Right kidney (tissue), 9 donors: ENCODE measurements around the gene MDH1.
"Not testable (repeated sequence)": the region's sequence is repeated elsewhere in the genome, so short reads cannot be mapped to it uniquely, and the experiment has no call there.

Experiments used
- DNase-seq: peaks from one replicate; pipeline ENCODE4 v3.0.0-alpha.2; 2016
- long read RNA-seq, 8 donors: transcript quantifications; one replicate each; lab custom pipeline, GENCODE V29; 2026

MDH1 gene
- long read RNA-seq, donor 1, transcript MDH1-213 (4 exons, 893 nt): minor isoform, 5 of 398 reads
- long read RNA-seq, donor 1, transcript MDH1-214 (2 exons, 552 nt): minor isoform, 16 of 398 reads
- long read RNA-seq, donor 1, transcript MDH1-201 (9 exons, 1,650 nt): major isoform, 171 of 398 reads
- long read RNA-seq, donor 1, partial matches to known transcripts: 199 of 398 reads
- long read RNA-seq, donor 1, other reads (novel, unspliced or antisense): 6 of 398 reads
- long read RNA-seq, donor 2, transcript MDH1-201 (9 exons, 1,650 nt): major isoform, 82 of 290 reads
- long read RNA-seq, donor 2, transcript MDH1-213 (4 exons, 893 nt): minor isoform, 13 of 290 reads
- long read RNA-seq, donor 2, transcript MDH1-214 (2 exons, 552 nt): minor isoform, 7 of 290 reads
- long read RNA-seq, donor 2, partial matches to known transcripts: 185 of 290 reads
- long read RNA-seq, donor 2, other reads (novel, unspliced or antisense): 0 of 290 reads
- long read RNA-seq, donor 3, transcript MDH1-214 (2 exons, 552 nt): minor isoform, 6 of 117 reads
- long read RNA-seq, donor 3, transcript MDH1-213 (4 exons, 893 nt): minor isoform, 6 of 117 reads
- long read RNA-seq, donor 3, transcript MDH1-201 (9 exons, 1,650 nt): major isoform, 62 of 117 reads
- long read RNA-seq, donor 3, partial matches to known transcripts: 42 of 117 reads
- long read RNA-seq, donor 3, other reads (novel, unspliced or antisense): 0 of 117 reads
- long read RNA-seq, donor 4, transcript MDH1-213 (4 exons, 893 nt): minor isoform, 10 of 175 reads
- long read RNA-seq, donor 4, transcript MDH1-201 (9 exons, 1,650 nt): major isoform, 82 of 175 reads
- long read RNA-seq, donor 4, transcript MDH1-214 (2 exons, 552 nt): minor isoform, 7 of 175 reads
- long read RNA-seq, donor 4, partial matches to known transcripts: 75 of 175 reads
- long read RNA-seq, donor 4, other reads (novel, unspliced or antisense): 0 of 175 reads
- long read RNA-seq, donor 5, transcript MDH1-213 (4 exons, 893 nt): minor isoform, 8 of 247 reads
- long read RNA-seq, donor 5, transcript MDH1-214 (2 exons, 552 nt): minor isoform, 5 of 247 reads
- long read RNA-seq, donor 5, transcript MDH1-201 (9 exons, 1,650 nt): major isoform, 132 of 247 reads
- long read RNA-seq, donor 5, partial matches to known transcripts: 94 of 247 reads
- long read RNA-seq, donor 5, other reads (novel, unspliced or antisense): 5 of 247 reads
- long read RNA-seq, donor 6, transcript MDH1-201 (9 exons, 1,650 nt): major isoform, 92 of 313 reads
- long read RNA-seq, donor 6, transcript MDH1-213 (4 exons, 893 nt): minor isoform, 13 of 313 reads
- long read RNA-seq, donor 6, transcript MDH1-214 (2 exons, 552 nt): minor isoform, 18 of 313 reads
- long read RNA-seq, donor 6, partial matches to known transcripts: 189 of 313 reads
- long read RNA-seq, donor 6, other reads (novel, unspliced or antisense): 0 of 313 reads
- long read RNA-seq, donor 7, transcript MDH1-213 (4 exons, 893 nt): minor isoform, 20 of 336 reads
- long read RNA-seq, donor 7, transcript MDH1-201 (9 exons, 1,650 nt): major isoform, 132 of 336 reads
- long read RNA-seq, donor 7, transcript MDH1-214 (2 exons, 552 nt): minor isoform, 10 of 336 reads
- long read RNA-seq, donor 7, partial matches to known transcripts: 171 of 336 reads
- long read RNA-seq, donor 7, other reads (novel, unspliced or antisense): 0 of 336 reads
- long read RNA-seq, donor 8, transcript MDH1-201 (9 exons, 1,650 nt): major isoform, 131 of 244 reads
- long read RNA-seq, donor 8, transcript MDH1-214 (2 exons, 552 nt): minor isoform, 13 of 244 reads
- long read RNA-seq, donor 8, partial matches to known transcripts: 97 of 244 reads
- long read RNA-seq, donor 8, other reads (novel, unspliced or antisense): 0 of 244 reads

DNA sequence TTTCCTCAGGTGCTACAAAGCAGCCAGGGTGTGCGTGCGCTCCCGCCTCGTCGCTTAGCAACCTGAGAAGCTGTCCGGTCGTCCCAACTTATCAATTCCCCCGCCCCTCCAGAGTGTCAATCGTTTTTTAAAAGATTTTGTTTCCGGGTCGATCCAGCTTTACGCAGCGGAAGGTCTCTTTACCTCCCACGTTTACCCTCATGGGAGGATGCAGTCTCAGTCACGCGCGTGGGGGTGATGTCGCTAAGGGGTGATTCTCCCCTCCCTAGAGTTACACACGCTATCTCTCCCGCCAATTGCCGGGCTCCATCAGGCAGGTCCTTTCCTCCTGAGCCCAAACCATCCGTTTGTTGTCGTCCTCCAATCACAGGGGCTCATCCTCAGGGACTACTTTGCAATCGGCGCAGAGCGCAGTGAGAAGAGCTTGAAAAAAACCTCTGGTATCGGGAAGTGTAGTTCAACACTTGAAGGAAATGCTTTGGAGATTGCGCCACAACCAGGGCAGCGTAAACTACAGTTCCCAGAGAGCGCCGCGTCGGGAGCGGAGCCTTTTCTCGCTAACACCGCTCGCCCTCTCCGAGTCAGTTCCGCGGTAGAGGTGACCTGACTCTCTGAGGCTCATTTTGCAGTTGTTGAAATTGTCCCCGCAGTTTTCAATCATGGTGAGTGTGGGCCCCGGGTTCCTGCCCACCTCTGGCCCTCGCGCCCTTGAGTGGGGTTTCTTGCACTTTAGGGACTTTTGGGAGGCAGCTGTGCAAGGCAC, at the start of gene MDH1, which contains the start of gene WDPCP:
MDH1 (plus strand) TSS at position 579 of the 763 bp plus-strand sequence; CDS start at position 660, 81 bp downstream.
WDPCP (minus strand) TSS at position 93 of the 763 bp plus-strand sequence. CDS start 206 bp downstream, outside the sequence.
- DNase-seq: peak; percentile 94

DNA sequence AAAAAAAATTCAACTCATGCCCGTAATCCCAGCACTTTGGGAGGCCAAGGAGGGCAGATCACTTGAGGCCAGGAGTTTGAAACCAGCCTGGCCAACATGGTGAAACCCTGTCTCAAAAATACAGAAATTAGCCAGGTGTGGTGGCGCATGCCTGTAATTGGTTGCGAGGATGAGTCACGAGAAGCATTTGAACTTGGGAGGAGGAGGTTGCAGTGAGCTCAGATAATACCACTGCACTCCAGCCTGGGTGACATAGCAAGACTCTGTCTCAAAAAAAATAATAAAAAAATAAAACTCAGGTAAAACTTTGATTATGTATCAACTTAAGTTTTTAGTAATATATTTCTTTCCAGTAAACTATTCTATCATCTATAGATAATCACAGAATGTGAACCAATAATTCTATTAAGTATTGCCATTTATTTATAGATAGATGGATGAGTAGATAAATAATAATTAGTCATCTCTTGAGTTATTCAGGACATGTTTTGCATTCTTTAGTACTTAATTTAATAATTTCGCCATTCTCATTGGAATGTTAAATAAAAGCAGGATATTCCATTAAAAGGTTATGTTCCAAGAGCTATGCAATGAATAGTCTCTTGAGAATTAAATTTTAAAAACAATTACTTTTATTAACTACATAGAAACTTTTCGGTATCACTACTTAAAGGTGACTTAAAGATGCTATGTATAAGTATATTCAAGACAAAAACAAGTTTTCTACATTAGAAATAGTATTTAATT, 49.2 kb upstream of the MDH1 start:
- no peak for DNase-seq

DNA sequence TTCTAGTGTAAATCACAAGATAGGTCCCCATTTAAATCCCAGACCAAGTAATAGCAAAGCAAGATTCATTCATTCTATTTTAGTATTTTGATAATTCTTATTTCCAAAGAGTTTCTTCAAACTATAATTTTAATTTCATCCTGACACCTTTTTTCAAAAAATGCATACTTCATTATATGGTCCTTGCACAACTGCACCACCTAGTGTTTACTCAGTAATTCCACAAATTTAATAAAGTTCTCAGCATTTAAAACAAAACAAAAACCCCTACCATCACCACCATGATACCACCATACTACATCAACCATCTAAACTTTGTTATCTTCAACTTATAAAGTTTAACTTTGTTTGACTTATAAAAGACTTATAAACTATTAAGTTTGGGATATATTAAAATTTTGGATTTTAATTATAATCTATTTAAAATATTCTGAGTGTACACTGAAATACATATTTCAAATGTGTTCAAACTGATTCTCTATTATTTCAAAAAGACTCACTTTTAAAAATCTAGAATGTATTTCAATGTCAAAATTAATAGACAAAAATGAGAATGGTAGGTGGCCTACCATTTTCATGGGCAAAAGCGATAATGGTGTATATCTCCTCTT, 44.6 kb upstream of the MDH1 start:
- no peak for DNase-seq

DNA sequence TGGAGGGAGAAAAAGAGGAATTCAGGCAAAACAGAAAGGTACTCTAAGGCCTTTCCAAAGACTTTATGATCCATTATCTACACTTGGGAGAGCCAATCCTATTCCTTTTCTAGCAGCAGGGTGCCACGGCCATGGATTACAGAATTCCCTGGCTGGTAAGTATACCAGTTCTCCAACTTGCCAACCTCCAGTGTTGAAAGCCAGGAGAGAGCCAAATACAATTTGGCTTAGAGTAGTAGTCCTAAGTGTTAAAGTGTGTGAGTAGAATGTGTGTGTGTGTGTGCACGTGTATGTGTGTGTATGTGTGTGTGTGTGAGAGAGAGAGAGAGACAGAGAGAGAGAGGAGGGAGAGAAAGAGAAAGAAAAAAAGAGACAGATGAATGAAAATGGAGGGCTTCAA, 43.7 kb upstream of the MDH1 start:
- no peak for DNase-seq

DNA sequence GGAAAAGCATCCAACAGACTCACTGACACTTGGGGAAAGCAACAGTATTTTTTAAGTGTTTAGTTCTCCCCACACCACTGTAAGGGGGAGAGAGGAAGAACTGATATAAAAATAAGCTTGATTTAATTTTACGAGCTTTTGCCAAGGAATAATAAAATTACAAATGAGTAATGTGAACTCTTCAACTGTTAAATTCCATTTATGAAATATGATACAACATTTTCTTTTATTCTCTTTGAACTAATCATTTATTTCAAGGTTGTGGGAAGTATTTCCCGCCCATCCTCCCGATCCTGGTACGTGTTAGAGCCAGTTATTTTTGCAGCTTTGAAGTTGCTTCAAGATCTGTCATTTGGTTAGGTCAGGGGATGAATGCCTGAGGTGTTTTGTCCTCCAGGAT, 35.7 kb upstream of the MDH1 start:
- DNase-seq: no peak

DNA sequence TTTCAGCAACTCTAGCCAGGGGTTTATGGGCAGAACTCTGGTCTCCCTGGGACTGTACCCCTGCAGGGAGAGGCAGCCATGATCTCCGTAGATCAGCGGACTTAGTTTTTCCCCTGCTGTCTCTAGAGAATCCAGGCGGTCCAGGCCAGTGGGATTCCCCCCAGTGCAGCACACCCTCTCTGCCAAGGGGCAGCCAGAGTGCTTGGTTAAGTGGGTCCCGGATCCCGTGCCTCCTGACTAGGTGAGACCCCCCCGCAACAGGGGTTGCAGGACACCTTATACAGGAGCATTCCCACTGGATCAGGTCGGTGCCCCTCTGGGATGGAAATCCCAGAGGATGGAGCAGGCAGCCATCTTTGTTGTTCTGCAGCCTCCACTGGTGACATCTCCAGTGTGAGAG, 33.5 kb upstream of the MDH1 start:
- DNase-seq: no peak

DNA sequence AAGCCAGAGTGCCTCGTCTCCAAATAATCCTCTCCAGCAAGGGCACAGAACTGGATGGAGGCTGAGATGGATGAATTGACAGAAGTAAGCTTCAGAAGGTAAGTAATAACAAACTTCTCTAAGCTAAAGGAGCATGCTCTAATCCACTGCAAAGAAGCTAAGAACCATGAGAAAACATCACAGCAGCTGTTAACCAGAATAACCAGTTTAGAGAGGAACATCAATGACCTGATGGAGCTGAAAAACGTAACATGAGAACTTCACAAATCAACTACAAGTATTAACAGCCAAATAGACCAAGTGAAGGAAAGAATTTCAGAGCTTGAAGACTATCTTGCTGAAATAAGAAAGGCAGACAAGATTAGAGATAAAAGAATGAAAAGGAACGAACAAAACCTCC, 32.8 kb upstream of the MDH1 start:
- DNase-seq: no peak

DNA sequence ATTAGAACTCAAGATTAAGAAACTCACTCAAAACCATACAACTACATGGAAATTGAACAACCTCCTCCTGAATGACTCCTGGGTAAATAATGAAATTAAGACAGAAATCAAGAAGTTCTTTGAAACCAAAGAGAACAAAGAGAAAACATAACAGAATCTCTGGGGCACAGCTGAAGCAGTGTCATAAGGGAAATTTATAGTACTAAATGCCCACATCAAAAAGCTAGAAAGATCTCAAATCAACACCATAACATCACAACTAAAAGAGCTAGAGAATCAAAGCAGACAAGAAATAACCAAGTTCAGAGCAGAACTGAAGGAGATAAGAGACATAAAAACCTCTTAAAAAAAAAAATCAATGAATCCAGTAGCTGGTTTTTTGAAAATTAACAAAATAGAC, 30.9 kb upstream of the MDH1 start:
- not testable (repeated sequence) for DNase-seq

DNA sequence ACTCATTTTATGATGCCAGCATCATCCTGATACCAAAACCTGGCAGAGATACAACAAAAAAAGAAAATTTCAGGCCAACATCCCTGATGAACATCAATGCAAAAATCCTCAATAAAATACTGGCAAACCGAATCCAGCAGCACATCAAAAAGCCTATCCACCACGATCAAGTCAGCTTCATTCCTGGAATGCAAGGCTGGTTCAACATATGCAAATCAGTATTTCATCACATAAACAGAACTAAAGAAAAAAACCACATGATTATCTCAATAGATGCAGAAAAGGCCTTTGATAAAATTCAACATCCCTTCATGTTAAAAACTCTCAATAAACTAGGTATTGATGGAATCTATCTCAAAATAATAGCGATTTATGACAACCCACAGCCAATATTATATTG, 29.8 kb upstream of the MDH1 start:
- not testable (repeated sequence) for DNase-seq

DNA sequence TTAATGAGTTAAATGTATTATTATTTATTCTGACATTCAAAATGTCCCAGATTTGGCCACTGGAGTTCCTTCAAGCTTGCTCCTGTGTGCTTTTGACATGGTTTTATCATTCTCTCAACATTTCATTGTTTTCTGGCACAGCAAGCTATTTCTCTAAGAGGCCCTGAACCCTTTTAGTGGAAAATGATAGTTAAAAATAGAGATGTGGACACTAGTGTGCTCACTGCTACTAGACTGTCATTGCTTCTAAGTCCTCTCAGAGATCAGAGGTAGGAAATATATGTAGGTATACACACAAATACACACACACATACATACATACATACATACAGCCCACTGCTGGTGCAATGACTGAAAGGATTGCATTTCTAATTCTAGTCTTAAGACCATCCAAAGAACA, 26.0 kb upstream of the MDH1 start:
- DNase-seq: no peak

DNA sequence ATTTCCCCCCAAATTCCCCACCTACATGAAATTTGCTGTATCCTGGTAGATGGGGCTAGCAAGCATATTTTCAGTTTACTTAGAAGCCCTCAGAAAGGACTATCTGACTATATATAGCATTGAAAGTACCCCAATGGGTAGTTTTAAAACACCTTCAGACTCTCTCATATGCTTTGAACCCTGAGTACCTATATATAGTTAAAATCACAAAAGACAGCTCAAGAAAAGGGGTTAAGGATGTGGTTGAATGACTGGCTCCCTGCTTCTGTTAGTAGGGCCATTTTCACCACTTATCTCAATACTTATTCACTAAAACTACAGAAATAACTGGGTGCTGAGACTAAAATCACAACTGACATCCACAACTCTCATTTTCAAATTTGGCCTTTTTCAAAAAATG, 19.0 kb upstream of the MDH1 start:
- DNase-seq: no peak

DNA sequence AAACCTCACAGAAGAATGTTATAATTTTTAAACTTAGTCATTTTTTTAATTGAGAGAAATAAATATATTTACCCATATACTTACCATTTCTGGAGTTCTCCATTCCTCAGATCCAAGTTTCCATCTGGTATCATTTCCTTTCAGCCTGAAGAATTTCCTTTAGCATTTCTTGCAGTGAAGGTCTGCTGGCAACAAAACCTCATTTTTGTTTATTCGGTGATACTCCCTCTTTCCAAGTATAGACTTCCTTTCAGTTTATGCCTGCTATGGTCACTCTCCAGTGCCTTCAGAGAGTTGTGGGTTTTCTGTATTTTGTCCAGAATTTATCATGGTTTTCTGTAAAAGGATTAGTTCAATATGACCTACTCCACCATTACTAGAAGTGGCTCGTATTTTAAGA, 17.5 kb upstream of the MDH1 start:
- DNase-seq: no peak

DNA sequence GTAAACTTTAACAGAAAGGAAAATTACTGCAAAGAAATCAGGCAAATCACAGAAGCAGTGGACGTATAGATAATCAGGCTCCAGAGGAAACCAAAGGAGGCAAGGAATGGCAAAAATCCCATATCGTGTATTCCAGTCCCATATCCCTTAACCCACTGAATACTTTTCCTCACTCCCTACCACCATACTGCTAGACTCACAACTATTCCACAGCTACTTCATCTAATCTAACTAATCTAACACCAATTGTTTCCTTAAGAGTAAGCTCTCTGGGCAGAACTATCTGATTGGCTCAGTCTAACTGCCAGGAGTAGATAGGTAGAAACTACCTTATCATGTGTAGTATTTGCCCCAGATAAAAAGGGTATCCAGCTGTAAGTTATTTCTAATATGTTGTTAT, 16.8 kb upstream of the MDH1 start:
- DNase-seq: no peak

DNA sequence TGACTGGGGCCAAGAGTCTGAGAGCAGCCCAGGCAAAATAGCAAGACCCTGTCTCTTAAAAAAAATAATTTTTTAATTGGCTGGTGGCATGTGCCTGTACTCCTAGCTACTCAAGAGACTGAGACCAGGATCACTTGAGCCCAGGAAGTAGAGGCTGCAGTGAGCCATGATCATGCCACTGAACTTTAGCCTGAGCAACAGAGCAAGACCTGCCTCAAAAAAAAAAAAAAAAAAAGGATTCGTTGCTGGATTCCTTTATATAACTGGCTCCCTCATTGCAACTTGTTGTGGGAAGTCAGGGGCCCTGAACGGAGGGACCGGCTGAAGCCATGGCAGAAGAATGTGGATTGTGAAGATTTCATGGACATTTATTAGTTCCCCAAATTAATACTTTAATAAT, 15.7 kb upstream of the MDH1 start:
- DNase-seq: not testable (repeated sequence)

DNA sequence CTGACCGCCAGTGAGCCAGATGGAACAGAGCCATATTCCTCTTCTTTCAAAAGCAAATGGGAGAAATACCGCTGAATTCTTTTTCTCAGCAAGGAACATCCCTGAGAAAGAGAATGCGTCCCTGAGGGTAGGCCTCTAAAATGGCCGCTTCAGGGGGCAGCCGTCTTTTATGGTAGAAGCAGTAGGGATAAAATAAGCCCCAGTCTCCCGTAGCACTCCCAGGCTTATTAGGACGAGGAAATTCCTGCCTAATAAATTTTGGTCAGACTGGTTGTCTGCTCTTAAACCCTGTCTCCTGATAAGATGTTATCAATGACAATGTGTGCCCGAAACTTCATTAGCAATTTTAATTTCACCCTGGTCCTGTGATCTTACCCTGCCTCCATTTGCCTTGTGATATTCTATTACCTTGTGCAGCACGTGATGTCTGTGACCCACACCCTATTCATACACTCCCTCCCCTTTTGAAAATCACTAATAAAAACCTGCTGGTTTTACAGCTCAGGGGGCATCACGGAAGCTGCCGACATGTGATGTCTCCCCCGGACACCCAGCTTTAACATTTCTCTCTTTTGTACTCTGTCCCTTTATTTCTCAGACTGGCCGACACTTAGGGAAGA, 14.9 kb upstream of the MDH1 start:
- not testable (repeated sequence) for DNase-seq

DNA sequence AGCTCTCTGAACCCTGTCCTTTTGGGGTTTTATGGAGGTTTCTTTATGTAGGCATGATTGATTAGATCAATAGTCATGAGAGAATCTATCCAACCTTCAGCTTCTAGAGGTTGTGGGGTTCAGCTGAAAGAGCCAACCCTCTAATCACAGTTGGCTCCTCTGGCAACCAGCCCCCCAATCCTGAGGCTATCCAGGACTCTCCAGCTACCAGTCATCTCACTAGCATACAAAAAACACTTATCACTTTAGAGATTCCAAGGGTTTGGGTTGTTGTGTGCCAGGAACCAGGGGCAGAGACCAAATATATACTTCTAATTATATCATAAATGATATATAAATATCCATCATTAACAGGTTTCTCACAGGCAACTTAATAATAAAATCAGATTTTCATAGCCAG, 12.2 kb upstream of the MDH1 start:
- no peak for DNase-seq

DNA sequence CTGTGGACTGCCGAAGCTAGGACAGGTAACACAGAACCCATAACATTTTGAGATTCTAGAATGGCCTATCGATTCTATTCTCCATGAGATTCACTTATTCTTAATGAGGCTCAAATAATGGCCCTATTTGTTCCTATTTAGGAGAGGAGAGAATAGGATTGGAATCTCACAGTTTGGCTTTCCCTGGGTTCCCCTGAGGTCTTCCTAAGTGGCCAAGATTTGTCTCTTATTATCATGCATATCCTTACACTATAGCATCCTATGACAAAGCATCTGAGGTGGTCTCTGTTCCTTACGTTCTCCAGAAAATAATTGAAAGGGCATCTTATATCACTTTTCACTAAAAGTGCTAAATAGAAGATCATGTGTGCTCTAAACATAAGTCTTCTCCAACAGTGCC, 10.0 kb upstream of the MDH1 start:
- DNase-seq: no peak

DNA sequence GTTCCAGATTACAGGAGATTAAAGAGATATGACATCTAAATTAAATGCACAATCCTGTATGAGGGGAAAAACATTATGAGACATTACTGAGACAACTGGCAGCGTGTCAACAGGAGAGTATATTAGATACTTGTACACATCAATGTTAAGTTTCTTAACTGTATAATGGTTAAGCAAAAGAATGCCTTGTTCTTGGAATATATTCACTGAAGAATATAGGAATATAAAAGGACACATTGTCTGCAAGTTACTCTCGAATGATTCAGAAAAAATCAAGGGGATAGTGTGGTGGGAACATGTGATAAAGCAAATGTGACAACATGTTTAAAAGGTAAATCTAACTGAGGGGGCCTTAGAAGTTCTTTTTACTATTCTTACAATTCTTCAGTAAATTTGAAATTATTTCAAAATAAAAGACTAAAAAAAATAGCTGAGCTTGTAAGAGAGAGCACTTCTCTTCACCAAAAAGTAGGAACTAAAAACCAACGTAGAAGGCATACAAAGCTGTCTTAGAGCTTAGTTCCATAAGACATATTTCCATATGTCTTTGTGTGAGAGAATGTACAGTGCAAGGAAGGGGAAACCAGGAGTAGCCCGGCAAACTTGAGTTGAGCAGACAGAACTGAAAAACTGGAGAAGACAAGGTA, 8.0 kb upstream of the MDH1 start:
- no peak for DNase-seq
